ENCODE measurements around the gene CDS2.

CDS2 gene

DNA sequence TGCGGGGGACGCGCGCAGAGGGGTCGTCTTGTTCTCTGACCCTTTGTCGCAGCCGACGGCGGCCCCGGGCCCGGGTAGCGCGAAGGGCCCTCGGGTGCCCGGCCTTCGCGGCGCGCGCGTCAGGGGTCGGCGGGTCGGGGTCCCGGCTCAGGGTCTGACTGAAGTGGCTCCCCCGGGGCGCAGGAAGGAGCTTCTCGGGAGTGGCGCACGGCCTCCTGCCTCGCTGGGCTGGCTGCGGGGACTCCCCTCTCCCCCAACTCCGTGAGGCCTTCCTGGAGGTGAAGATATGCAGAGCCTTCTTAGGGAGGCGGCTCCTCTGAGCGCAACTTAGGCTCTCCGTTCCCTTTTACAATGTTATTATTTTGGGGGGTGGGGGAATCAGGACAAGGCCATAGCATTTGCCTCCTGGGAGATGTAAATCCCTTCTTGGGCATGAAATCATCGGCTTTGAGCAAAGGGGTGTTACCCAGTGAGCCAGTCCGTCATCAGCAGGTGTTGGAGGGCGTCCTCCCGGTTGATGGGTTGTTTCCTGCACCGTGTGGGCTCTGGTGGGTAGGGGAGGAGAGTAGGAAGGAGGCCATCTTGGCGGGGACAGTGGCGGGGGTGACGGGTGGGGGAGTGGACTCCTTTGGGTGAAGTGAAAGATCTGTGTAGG, 523 bp downstream of the CDS2 start:
- TF ChIP-seq, protein P1, sequence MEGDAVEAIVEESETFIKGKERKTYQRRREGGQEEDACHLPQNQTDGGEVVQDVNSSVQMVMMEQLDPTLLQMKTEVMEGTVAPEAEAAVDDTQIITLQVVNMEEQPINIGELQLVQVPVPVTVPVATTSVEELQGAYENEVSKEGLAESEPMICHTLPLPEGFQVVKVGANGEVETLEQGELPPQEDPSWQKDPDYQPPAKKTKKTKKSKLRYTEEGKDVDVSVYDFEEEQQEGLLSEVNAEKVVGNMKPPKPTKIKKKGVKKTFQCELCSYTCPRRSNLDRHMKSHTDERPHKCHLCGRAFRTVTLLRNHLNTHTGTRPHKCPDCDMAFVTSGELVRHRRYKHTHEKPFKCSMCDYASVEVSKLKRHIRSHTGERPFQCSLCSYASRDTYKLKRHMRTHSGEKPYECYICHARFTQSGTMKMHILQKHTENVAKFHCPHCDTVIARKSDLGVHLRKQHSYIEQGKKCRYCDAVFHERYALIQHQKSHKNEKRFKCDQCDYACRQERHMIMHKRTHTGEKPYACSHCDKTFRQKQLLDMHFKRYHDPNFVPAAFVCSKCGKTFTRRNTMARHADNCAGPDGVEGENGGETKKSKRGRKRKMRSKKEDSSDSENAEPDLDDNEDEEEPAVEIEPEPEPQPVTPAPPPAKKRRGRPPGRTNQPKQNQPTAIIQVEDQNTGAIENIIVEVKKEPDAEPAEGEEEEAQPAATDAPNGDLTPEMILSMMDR (IDR thresholded peaks at IDR 0.05; ENCODE audit: control extremely low read depth, extremely low read depth, low read depth, missing control alignments), result no peak
- POLR2A ChIA-PET, result interaction anchor here (0.7 to 1.4 kb wide), 8 partner anchors 8 to 613 kb away, joined by 3 to 10 read pairs (median 4); no protein-coding TSS in a partner anchor
- CTCF ChIA-PET, result interaction anchor here (0.7 to 3.7 kb wide), 34 partner anchors 8 to 481 kb away, joined by 3 to 183 read pairs (median 5); no protein-coding TSS in a partner anchor
- peak; percentile 53 for DNase-seq (ENCODE audit: extremely low spot score)

DNA sequence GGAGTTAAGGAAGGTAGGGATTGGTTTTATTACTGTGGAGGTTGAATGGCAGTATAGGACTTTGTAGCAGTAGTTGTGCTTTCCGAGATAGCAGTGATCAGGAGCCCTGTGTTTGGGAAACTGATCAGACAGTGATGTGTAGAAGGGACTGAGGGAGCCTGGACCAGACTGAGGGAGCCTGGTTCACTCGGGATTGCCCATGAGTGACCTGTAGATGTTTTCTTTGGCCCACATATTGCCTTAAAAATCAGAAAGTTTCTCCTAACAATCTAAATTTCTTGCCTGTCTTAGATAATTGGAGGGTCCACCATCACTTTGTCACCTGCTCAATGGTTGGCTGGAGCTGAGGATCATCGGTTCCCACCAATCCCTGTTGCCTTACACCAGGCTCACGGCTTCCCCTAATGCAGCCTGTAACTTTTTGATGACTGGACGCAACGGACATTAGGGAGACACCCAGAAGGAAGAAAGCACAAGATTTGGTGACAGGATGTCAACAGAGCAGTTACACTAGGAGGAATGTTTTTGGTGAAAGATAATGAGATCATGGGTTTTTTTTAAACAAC, 1.1 kb downstream of the CDS2 start:
- POLR2A ChIA-PET, result interaction anchor here (1.5 kb wide), 1 partner anchor 8 kb away, joined by 10 read pairs; the partner anchor contains the start of gene PCNA
- CTCF ChIA-PET, result interaction anchor here (0.7 to 4.4 kb wide), 14 partner anchors 7 to 273 kb away, joined by 3 to 183 read pairs (median 4); no protein-coding TSS in a partner anchor
- no peak for DNase-seq (ENCODE audit: extremely low spot score)
- TF ChIP-seq, protein P1 (IDR thresholded peaks at IDR 0.05; ENCODE audit: control extremely low read depth, extremely low read depth, low read depth, missing control alignments), result no peak

DNA sequence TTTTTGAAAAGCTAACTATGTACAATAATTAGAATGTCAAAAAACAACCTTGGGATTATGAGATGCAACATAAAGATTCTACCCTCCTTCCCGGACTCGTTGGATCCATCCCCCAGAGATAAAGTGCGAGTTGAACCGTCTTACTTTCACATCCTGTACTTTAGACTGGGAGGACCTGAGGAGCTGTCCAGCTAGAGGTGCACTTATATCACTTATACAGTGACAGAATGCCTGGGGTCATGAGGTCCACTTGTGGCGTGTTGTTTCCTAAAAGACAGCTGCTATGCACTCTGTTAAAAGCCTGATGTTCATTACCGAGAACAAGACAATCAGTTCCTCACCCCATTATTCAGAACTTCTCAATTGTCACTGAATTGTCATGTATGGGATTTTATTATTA, 2.1 kb downstream of the CDS2 start:
- ChIA-PET CTCF (interaction anchor here (0.9 to 4.4 kb wide), 6 partner anchors 12 to 94 kb away, joined by 4 to 32 read pairs (median 4); no protein-coding TSS in a partner anchor), POLR2A (interaction anchor here (1.5 kb wide), 1 partner anchor 9 kb away, joined by 10 read pairs; the partner anchor contains the start of gene PCNA)
- no peak for DNase-seq (ENCODE audit: extremely low spot score)
- TF ChIP-seq, protein P1 (IDR thresholded peaks at IDR 0.05; ENCODE audit: control extremely low read depth, extremely low read depth, low read depth, missing control alignments), result no peak

DNA sequence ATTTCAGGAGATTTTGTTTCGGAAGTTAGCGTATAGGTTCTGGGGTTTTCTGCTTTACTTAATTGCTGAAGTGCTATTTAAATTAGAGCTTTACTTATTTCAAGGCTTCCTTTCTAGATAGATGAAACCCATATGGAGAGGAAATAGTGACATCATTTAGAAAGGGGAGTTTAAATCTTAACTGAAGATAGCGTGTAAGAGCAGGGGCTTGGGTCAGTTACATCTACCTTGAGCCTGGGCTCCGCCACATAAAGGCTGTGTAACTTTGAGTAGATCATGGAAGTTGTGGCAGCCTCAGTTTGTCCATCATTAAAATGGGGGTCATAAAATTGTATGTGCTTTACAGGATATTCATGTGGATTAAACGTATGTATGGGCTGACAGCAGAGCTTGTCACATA, 4.7 kb downstream of the CDS2 start:
- POLR2A ChIA-PET, result no interaction called here
- CTCF ChIA-PET, result interaction anchor here (1.0 to 4.4 kb wide), 4 partner anchors 26 to 91 kb away, joined by 3 to 32 read pairs (median 4); no protein-coding TSS in a partner anchor
- DNase-seq (ENCODE audit: extremely low spot score), result peak; percentile 32
- TF ChIP-seq, protein P1 (IDR thresholded peaks at IDR 0.05; ENCODE audit: control extremely low read depth, extremely low read depth, low read depth, missing control alignments), result no peak

DNA sequence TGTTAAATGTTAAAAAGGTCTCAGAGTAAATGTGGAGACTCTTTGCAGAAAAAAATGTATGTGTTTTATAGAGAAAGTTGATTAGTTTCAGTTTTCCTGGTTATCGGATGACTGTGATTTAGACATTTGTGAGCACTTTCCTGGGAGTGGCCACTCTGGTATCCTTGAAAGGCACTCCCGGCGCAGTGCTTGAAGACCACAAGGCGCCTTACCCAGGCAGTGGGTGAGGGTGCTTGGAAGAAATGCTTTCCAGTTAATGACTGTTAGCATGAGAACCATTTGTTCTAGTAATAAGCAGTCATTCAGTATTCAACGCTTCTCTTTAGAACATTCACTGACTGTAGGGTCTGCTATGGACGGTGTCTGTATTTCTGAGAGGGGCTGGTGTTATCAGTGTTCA, 7.2 kb downstream of the CDS2 start:
- TF ChIP-seq, protein P1 (IDR thresholded peaks at IDR 0.05; ENCODE audit: control extremely low read depth, extremely low read depth, low read depth, missing control alignments), result no peak
- ChIA-PET POLR2A (no interaction called here), CTCF (interaction anchor here (0.8 to 2.3 kb wide), 5 partner anchors 7 to 59 kb away, joined by 3 to 12 read pairs (median 3); partner anchors contain the start of gene CDS2)
- DNase-seq (ENCODE audit: extremely low spot score), result no peak

DNA sequence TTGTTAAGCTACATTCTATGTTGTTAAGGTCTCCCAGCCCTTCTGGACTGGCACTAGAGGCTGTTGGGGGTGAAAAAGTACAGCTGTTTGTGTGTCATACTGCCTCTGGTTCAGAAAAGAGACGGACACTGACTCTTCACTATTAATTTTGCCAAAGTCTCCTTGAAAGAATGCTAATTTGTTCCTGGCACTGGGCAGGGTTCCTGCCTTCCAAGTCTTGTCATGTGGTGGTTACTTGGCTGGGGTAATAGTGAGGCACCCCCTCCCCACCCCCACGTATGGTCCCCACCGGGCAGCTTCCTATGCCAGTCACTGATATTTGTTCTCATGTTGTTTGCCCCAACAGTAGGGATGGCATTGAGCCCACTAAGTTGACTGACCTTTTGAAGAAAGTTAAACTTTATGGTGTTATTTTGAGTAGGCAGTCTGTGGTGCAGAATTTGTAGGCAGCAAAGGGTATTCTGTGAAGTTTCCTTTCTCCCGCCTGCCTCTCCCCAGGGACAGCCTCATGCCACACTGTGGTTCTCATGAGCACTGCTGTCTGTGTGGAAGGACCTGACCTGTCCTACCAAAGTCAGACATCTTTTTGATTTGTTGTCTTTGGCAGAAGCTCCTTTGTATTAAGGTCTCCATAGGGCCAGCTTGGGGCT, 8.7 kb downstream of the CDS2 start:
- DNase-seq (ENCODE audit: extremely low spot score), result no peak
- POLR2A ChIA-PET, result interaction anchor here (1.8 kb wide), 1 partner anchor 9 kb away, joined by 5 read pairs; the partner anchor contains the start of gene CDS2
- CTCF ChIA-PET, result interaction anchor here (2.1 to 2.3 kb wide), 2 partner anchors 9 to 31 kb away, joined by 6 to 12 read pairs; partner anchors contain the start of gene CDS2
- TF ChIP-seq, protein P1 (IDR thresholded peaks at IDR 0.05; ENCODE audit: control extremely low read depth, extremely low read depth, low read depth, missing control alignments), result no peak

Data from GM10248 (cell line).